ENCODE data around the gene CST11. TPM values are rescaled to one million over a fixed set of nuclear protein-coding genes. Genes with fewer than 3 reads are reported as not detected.

Gene CST11
- total and polyA plus RNA-seq, 10 of the 15 experiments (the other 5 are each of a cell fraction or from before 2014, with no cell fraction given): 0.33 TPM; not detected in 9

- no peak for TF ChIP-seq ZNF687 (IDR thresholded peaks at IDR 0.05)
- no peak for TF ChIP-seq IRF5 (IDR thresholded peaks at IDR 0.05; ENCODE audit: borderline replicate concordance)
- no peak for TF ChIP-seq PRDM15 (CRISPR knock-in tag; IDR thresholded peaks at IDR 0.05)
- TF ChIP-seq SREBF2 (IDR thresholded peaks at IDR 0.05; ENCODE audit: low read length): no peak
- no peak for TF ChIP-seq PBX3 (IDR thresholded peaks at IDR 0.05; ENCODE audit: insufficient replicate concordance, low read depth, low read length)
- no peak for TF ChIP-seq RELB (IDR thresholded peaks at IDR 0.05; ENCODE audit: low read depth)
- TF ChIP-seq JUND (IDR thresholded peaks at IDR 0.05; ENCODE audit: low read depth, low read length): no peak
- no peak for TF ChIP-seq SMAD1 (IDR thresholded peaks at IDR 0.05; ENCODE audit: low read depth, partially characterized antibody)
- TF ChIP-seq NBN (IDR thresholded peaks at IDR 0.05): no peak
- TF ChIP-seq MTA3 (IDR thresholded peaks at IDR 0.05; ENCODE audit: borderline replicate concordance, low read length): no peak
- TF ChIP-seq REST (IDR thresholded peaks at IDR 0.05; ENCODE audit: low read depth, low read length): no peak
Observed at GRCh38 chr20:23420943-23421931, 31.4 kb downstream of the CST11 start, which contains the start of gene NAPB (continued).
